Fibroblast of lung (primary cell): ENCODE data around the gene ZNF512B.

Experiments
- EZH2 ChIP-seq: IDR thresholded peaks from 2 replicates; pipeline ENCODE4 v1.5.1; 2012; ENCODE audit warnings: low read length, control low read depth, mild to moderate bottlenecking; ENCODE audit errors: missing control alignments
- TF ChIP-seq, protein P1 (sequence below), 2 donors: IDR thresholded peaks in 1 of 2; conservative IDR thresholded peaks in 1 of 2; 1 replicate in 1 of 2; 2 replicates in 1 of 2; pipeline ENCODE4 v1.5.1; 2011 to 2012; ENCODE audit warnings: low read length in 2 of 2, control low read depth in 1 of 2, inconsistent platforms in 1 of 2, low read depth in 1 of 2, mild to moderate bottlenecking in 1 of 2

DNA sequence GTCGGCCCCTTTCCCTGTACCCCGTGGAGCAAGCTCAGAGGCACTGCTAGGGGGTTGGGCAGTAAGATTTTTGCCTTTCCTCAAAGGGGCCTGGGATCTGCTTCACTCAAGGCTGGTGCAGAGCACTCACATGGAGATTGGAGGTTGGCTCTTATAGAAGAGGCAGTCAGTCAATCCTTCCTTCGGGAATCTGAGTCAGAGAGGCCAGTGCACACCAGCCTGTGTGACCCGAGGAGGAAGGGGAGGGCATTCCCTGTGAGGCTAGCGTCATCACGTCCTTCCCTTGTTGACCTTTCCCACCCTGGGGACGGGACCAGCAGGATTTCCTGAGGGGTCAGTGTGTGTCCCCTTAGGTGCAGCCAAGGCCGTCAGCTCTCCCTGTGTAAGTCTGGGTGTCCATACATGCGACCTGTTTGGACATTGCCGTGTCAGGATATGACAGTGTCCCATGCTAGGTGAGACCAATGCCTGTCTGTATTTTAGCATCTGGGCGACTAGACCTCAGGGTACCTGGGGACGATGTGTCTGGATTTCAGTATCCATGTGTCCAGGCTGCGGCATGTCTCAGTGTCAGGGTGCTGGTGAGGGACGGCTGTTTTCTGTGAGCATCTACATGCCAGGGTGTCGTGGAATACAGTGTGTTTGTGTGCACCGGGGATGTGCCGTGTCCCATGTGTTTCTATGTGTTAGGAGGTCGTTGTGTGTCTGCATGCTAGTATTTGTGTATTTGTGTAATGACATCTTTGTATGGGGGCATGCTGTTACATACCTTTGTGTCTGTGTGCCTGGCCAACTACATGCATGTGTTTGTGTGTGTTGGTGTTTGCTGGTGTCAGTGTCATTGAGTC lies 2.8 kb upstream of the ZNF512B start:
- TF ChIP-seq, protein P1, sequence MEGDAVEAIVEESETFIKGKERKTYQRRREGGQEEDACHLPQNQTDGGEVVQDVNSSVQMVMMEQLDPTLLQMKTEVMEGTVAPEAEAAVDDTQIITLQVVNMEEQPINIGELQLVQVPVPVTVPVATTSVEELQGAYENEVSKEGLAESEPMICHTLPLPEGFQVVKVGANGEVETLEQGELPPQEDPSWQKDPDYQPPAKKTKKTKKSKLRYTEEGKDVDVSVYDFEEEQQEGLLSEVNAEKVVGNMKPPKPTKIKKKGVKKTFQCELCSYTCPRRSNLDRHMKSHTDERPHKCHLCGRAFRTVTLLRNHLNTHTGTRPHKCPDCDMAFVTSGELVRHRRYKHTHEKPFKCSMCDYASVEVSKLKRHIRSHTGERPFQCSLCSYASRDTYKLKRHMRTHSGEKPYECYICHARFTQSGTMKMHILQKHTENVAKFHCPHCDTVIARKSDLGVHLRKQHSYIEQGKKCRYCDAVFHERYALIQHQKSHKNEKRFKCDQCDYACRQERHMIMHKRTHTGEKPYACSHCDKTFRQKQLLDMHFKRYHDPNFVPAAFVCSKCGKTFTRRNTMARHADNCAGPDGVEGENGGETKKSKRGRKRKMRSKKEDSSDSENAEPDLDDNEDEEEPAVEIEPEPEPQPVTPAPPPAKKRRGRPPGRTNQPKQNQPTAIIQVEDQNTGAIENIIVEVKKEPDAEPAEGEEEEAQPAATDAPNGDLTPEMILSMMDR (conservative IDR thresholded peaks at IDR 0.05 in 1 of 2, IDR thresholded peaks at IDR 0.05 in 1 of 2; ENCODE audit: low read depth in 1 of 2, low read length in 2 of 2): no peak
- TF ChIP-seq EZH2: no peak
